GM21529 (cell line): ENCODE results near the gene KIR2DL3.

Source experiments
- ATAC-seq: cut with Tn5 transposase; IDR thresholded peaks from one replicate; pipeline ENCODE4 v1.9.1; 2021; ENCODE audit not compliant: unreplicated experiment

Gene KIR2DL3

GRCh38 chr19:54790711-54791110 lies 52.4 kb downstream of the KIR2DL3 start:
- ATAC-seq, result no peak

DNA sequence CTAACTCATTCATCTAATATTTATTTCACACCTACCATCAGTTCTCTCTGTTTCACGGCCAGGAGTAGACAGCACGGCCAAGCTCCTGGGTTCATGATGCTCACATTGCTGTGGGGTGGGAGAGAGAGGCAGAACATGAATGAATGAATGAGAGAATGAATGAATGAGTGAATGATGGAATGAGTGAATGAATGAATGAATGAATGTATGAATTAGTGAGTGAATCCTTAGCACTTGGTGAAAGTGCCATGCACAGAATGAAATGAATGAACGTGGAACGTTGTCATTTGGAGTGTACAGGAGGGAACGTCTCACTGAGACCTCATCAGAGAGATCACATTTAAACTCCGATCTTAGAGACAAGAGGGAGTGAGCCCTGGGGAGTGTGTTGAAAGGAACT lies 53.2 kb downstream of the KIR2DL3 start:
- ATAC-seq, result no peak

- ATAC-seq, result no peak
Measured at GRCh38 chr19:54792814-54793213, 54.5 kb downstream of the KIR2DL3 start.

- ATAC-seq, result no peak
Measured at GRCh38 chr19:54795758-54796157, 57.4 kb downstream of the KIR2DL3 start.
